ENCODE data around the gene MRPS18B.

GRCh38 chr6:30647242-30648116, 29.8 kb downstream of the MRPS18B start:
- TF ChIP-seq CTCF (IDR thresholded peaks at IDR 0.05), result no peak
- no peak for TF ChIP-seq POLR2A (IDR thresholded peaks at IDR 0.05)
